Measurements from ENCODE around the gene CD96.

DNA sequence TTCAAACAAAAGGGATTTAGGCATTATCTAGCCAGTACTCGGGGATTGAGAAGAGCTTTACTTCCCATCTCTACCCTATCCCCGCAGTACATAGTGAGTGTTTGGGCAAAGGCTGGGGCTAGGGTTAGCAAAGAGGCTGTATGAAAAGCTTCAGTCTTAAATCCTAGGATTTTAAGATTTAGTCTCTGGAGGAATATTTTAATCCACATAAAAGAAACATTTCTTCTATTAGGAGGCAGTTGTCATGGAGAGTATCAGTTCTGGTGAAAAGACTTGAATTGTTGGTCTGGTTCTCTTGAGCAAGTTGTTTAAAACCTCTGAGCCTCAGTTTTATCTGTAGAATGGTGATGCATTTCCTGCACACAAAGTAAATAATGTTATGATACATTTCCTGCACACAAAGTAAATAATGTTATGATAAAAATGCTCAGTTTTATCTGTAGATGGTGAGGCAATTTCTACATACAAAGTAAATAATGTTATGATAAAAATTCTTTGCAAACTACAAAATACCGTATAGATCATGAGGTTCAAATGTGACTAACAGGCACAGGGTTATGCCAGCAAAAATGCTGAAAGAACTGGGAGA, 107.1 kb downstream of the CD96 start:
- TF ChIP-seq, protein P1, sequence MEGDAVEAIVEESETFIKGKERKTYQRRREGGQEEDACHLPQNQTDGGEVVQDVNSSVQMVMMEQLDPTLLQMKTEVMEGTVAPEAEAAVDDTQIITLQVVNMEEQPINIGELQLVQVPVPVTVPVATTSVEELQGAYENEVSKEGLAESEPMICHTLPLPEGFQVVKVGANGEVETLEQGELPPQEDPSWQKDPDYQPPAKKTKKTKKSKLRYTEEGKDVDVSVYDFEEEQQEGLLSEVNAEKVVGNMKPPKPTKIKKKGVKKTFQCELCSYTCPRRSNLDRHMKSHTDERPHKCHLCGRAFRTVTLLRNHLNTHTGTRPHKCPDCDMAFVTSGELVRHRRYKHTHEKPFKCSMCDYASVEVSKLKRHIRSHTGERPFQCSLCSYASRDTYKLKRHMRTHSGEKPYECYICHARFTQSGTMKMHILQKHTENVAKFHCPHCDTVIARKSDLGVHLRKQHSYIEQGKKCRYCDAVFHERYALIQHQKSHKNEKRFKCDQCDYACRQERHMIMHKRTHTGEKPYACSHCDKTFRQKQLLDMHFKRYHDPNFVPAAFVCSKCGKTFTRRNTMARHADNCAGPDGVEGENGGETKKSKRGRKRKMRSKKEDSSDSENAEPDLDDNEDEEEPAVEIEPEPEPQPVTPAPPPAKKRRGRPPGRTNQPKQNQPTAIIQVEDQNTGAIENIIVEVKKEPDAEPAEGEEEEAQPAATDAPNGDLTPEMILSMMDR (IDR thresholded peaks at IDR 0.05): no peak
- TF ChIP-seq POLR2AphosphoS5 (IDR thresholded peaks at IDR 0.05): no peak
